Coronary artery (tissue), 2 donors: Measurements from ENCODE around the gene CEP126.
A peak's percentile ranks its signal among the peaks of the same experiment; 100 is the strongest.

Experiments
- DNase-seq: peaks from one replicate; pipeline ENCODE4 v3.0.0-alpha.2; 2017; ENCODE audit warnings: low spot score
- H3K27ac ChIP-seq, 2 donors: fragments of 200-600 bp; sonication (generic); one replicate each; pipeline ENCODE4 v1.5.1; 2016 to 2019
- H3K4me3 ChIP-seq: fragments of 200-600 bp; sonication (generic); 2 replicates; pipeline ENCODE4 v1.5.1; 2016; ENCODE audit warnings: mild to moderate bottlenecking, moderate library complexity
- CTCF ChIP-seq: fragments of 200-600 bp; sonication (generic); IDR thresholded peaks from one replicate; pipeline ENCODE4 v1.5.1; 2019; ENCODE audit warnings: antibody characterized with exemption

The CEP126 gene

GRCh38 chr11:102036757-102037156 is 121.9 kb downstream of the CEP126 start:
- Histone ChIP-seq H3K27ac (no peak overlapping the region), H3K4me3 (no peak overlapping the region)
- no peak for TF ChIP-seq CTCF
- no peak for DNase-seq

- no peak for DNase-seq
- H3K27ac ChIP-seq, result peak overlapping the region; percentile 83 to 91
- peak overlapping the region; percentile 77 for H3K4me3 ChIP-seq
- no peak for TF ChIP-seq CTCF
Observed at GRCh38 chr11:102046841-102047240, 132.0 kb downstream of the CEP126 start.

- Histone ChIP-seq H3K4me3 (peak within 1 kb of the TSS; percentile 77), H3K27ac (peak within 1 kb of the TSS; percentile 83 to 91)
- no peak for TF ChIP-seq CTCF
- DNase-seq, result peak; percentile 94
Observed at GRCh38 chr11:102047305-102047924, 132.6 kb downstream of the CEP126 start, which contains the start of gene CFAP300. TSS of gene CFAP300 (plus strand) at chr11:102047437. CDS start at chr11:102047471, 34 bp downstream.
